ENCODE results near the gene PIK3R3.

Gene PIK3R3

DNA sequence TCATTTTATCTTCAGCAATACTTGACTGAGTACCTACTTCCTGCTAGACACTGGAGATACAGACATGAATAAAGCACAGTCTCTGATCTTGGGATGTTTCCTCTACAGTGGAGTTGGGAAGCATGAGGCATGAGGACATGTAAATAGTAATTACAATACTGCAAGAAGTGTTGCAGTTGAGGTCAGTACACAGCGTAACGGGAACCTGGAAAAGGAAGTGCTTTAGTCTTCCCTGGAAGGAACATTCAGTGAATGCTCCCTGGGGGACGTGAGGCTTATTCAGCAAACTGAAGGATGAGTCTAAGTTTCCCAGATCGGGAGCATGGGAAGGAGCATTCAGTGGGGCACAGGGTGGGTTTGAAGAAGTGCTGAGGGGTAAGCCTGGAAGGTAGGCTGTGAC lies 112.4 kb downstream of the PIK3R3 start:
- TF ChIP-seq CREB1 (IDR thresholded peaks at IDR 0.05; ENCODE audit: low read depth) (no peak), REST (IDR thresholded peaks at IDR 0.05; ENCODE audit: low read depth) (no peak), TEAD4 (IDR thresholded peaks at IDR 0.05) (no peak), EGR1 (IDR thresholded peaks at IDR 0.05) (no peak), USF1 (IDR thresholded peaks at IDR 0.05) (no peak), ZBTB7A (IDR thresholded peaks at IDR 0.05; ENCODE audit: low read depth) (no peak), FOXM1 (IDR thresholded peaks at IDR 0.05; ENCODE audit: borderline replicate concordance, low read depth) (no peak), RAD21 (IDR thresholded peaks at IDR 0.05; ENCODE audit: low read depth) (no peak), YY1 (IDR thresholded peaks at IDR 0.05; ENCODE audit: low read depth) (no peak), TAF1 (IDR thresholded peaks at IDR 0.05; ENCODE audit: low read depth) (no peak), TCF12 (IDR thresholded peaks at IDR 0.05; ENCODE audit: low read depth) (no peak), MAX (IDR thresholded peaks at IDR 0.05) (no peak), EP300 (IDR thresholded peaks at IDR 0.05; ENCODE audit: borderline replicate concordance) (no peak), CEBPB (IDR thresholded peaks at IDR 0.05) (no peak), NFIC (IDR thresholded peaks at IDR 0.05) (no peak)

DNA sequence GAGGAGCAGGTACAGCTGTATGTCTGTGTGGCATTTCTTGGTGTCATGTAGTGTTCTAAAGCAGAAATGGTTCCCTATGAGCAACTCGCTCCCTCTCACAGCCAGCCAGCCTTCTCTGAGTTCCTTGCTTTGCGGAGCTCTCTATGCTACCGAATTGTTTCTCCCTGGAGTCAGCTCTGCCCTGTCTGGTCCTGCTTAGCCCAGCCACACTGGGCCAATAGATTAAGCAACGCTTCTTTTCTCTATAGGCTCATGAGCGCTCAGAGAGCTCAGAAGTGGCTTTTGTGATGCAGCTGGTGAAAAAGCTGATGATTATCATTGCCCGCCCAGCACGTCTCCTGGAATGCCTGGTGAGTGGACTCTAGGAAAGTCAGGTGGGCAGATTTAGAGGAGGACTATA lies 113.1 kb downstream of the PIK3R3 start:
- TF ChIP-seq YY1 (IDR thresholded peaks at IDR 0.05; ENCODE audit: low read depth) (no peak), FOXM1 (IDR thresholded peaks at IDR 0.05; ENCODE audit: borderline replicate concordance, low read depth) (no peak), ZBTB7A (IDR thresholded peaks at IDR 0.05; ENCODE audit: low read depth) (no peak), MAX (IDR thresholded peaks at IDR 0.05) (no peak), EP300 (IDR thresholded peaks at IDR 0.05; ENCODE audit: borderline replicate concordance) (no peak), CREB1 (IDR thresholded peaks at IDR 0.05; ENCODE audit: low read depth) (no peak), USF1 (IDR thresholded peaks at IDR 0.05) (no peak), NFIC (IDR thresholded peaks at IDR 0.05) (no peak), TEAD4 (IDR thresholded peaks at IDR 0.05) (no peak), CEBPB (IDR thresholded peaks at IDR 0.05) (no peak), EGR1 (IDR thresholded peaks at IDR 0.05) (no peak), TCF12 (IDR thresholded peaks at IDR 0.05; ENCODE audit: low read depth) (no peak), RAD21 (IDR thresholded peaks at IDR 0.05; ENCODE audit: low read depth) (no peak), REST (IDR thresholded peaks at IDR 0.05; ENCODE audit: low read depth) (no peak), TAF1 (IDR thresholded peaks at IDR 0.05; ENCODE audit: low read depth) (no peak)

DNA sequence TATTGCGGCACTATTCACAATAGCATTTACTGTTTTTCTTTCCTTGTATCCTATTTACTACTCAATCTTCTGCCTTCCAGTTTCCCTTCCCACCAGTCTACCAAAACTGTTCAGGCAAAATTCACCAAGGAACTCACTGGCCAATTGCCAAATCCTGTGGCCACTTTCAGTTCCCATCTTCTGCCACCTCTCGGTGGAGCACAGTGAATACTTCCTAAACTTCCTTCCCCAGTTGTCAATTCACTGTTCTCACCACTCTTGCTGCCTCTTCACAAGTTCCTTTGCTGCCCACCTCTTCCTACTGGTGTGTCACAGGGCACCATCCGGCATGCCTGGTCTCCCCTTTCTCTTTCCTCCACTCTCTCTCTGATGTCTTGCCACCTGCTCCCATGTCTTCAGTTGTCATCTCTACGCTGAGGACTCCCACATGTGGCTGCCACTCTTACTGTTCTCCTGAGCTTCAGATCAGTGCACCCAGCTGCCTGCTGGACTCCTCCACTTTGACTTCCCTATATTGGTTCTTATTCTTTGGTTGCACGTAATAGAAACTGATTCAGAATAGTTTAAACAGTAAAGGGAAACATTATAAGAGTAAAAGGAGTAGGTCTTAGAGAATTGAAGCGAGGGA lies 114.4 kb downstream of the PIK3R3 start:
- TF ChIP-seq REST (IDR thresholded peaks at IDR 0.05; ENCODE audit: low read depth) (no peak), ZBTB7A (IDR thresholded peaks at IDR 0.05; ENCODE audit: low read depth) (no peak), CREB1 (IDR thresholded peaks at IDR 0.05; ENCODE audit: low read depth) (no peak), CEBPB (IDR thresholded peaks at IDR 0.05) (no peak), TAF1 (IDR thresholded peaks at IDR 0.05; ENCODE audit: low read depth) (no peak), TEAD4 (IDR thresholded peaks at IDR 0.05) (no peak), YY1 (IDR thresholded peaks at IDR 0.05; ENCODE audit: low read depth) (no peak), TCF12 (IDR thresholded peaks at IDR 0.05; ENCODE audit: low read depth) (no peak), RAD21 (IDR thresholded peaks at IDR 0.05; ENCODE audit: low read depth) (no peak), EP300 (IDR thresholded peaks at IDR 0.05; ENCODE audit: borderline replicate concordance) (no peak), NFIC (IDR thresholded peaks at IDR 0.05) (no peak), MAX (IDR thresholded peaks at IDR 0.05) (no peak), EGR1 (IDR thresholded peaks at IDR 0.05) (no peak), USF1 (IDR thresholded peaks at IDR 0.05) (no peak), FOXM1 (IDR thresholded peaks at IDR 0.05; ENCODE audit: borderline replicate concordance, low read depth) (no peak)

Measured in Ishikawa (cell line).